Eye (tissue), 1 donor: ENCODE data around the gene C1RL.

Experiments
- DNase-seq: peaks from one replicate; pipeline ENCODE4 v3.0.0-alpha.2; 2015

Gene C1RL

DNA sequence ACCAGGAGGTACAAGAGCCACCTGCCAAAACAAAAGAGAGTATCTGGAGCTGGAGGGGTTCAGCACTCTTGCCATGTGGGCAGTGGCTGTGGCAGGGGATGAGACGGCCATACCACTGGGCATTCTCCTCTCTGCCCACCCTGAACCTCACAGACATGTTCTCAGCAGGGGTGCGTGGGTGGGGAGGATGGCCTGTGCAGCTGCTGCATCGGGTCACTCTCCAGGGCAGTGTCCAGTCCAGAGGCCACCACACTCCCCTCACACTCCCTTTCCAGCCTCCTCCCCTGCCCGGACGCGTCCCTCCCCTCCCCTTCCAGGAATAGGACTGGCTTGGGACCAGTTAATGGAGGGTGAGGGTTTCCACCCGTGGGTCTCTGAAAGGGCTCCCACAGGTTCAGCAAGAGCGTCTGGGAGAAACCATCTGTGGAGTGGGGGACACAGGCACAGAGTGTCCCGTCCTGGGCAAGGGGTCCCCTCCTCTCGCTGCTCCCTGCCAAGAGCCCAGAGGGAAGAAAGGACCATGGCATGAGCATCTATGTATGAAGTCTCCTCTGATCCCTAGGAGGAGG, 17.3 kb downstream of the C1RL start:
- DNase-seq: no peak

DNA sequence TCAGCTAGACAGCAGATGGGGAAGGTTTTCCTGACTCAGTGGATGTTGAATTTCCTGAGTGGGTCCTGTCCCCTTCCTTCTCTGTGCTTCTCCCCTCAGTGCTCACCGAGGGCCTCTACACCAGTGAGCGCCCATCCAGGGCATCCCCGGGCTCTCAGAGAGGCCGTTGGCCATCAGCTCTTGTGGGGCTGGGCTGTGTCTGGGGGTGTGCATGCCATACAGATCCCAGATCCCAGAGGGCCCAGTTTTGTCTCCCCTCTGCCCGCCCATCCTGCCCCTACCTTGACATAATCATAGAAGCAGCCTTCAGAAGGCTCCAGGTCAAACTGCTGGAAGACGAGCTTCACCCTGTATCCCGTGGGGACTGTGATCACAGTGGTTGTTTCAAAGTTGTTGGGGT, 17.8 kb downstream of the C1RL start:
- DNase-seq: no peak

DNA sequence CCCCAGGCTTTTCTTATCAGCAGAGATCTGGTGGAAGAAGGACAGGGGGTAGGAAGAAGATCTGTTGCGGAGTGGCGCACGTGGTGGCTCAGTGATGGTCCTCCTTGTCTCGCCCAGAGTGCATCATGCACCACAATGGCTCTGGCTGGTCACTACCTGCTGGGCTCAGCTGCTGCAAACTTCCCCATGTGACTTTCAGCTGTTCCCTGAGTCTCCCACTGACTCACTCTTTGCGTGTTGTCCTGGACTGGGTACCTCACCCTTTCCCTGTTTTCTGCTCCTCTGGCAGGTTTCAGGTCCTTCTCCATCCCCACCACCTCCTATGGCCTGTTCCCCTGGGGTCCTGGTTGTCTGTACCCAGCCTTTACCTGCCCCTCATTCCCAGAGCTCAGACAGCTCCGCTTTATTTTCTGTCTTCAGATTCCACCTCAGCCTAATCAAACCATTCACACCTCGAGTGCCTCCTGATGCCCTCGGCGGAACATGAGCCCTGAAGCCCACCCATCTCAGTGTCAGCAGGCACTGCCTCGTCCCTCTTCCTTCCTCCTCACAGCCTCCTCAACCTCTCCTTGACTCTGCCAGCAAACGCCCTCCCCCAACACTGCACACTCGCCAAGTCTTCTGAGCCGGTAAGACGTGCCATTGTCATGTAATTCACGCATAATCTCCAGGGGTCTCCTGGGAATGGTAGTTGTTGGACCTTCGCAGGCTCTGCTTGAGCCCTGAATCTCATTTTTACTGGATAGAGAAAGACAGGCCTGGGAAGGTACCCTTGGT, 18.6 kb downstream of the C1RL start:
- peak; percentile 43 for DNase-seq

DNA sequence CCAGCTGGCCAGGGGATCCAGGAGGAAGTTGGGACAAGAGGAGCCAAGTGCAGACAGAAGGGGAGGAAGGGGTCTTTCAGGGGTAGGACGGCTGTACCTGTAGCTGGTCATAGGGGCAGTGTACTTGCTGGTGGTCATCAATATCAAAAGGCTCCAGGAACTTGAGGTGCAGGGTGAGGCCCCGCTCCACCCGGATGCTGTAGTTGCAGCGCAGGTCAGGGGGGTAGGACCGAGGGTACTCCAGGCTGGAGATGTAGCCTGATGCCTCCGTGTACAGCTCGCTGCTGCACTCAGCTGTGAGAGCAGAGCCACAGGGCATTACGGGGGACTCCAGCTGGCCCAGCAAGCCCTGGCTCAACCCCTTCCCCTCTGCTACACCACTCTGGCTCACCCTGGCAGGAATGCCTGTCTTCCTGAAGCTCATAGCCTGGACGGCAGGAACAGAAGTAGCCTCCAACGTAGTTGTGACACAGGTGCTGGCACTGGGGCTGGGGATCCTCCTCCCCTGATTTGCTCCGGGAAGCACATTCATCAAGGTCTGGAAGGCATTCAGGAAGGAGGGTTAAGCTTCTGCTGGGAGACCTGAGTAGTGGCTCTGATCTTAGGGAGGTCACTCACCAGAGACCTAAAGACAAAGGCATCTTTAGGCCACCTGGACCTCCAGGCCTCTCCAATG, 19.7 kb downstream of the C1RL start:
- no peak for DNase-seq

DNA sequence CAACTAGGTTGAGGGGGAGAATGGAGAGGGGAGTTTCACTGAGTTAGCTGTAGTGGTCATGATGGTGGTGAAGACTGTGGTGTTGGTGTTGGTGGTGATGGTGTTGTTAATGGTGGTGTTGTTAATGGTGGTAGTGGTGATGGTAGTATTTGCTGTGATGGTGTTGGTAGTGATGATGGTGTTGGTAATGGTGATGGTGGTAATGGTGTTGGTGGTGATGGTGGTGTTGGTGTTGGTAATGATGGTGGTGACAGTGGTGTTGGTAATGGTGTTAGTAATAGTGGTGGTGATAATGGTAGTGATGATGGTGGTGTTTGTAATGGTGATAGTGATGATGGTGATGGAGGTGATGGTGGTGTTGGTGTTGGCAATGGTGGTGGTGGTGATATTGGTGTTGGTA, 25.9 kb downstream of the C1RL start:
- no peak for DNase-seq

DNA sequence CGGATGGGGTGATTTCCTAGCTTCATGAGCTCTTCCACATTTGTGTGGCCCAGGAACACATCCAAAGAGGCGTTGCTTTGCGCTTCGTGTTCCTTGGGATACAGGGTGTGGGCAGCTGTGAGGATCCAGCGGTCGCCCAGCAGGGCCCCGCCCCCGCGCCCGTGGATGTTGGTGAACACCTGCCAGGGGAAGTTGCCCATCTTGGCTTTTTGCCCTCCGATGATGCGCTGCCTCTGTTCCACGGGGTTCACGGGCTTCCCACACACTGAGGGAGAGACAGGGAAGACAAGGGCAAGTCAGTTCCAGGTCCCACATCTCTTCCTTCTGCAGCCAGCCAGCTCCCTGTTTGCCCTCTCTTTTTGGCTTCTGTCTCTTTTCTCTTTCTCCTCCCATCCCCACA, 28.0 kb downstream of the C1RL start:
- no peak for DNase-seq

DNA sequence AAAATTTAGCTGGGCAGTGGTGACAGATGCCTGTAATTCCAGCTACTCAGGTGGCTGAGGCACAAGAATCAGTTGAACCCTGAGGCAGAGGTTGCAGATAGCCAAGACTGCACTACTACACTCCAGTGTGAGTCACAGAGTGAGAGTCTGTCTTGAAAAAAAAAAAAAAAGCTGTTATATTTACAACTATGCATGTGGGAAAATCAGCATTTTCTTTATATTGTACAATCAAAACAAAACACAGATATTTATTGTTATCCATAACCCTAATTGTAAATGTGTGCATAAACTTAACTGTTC, 29.2 kb downstream of the C1RL start:
- DNase-seq: no peak

DNA sequence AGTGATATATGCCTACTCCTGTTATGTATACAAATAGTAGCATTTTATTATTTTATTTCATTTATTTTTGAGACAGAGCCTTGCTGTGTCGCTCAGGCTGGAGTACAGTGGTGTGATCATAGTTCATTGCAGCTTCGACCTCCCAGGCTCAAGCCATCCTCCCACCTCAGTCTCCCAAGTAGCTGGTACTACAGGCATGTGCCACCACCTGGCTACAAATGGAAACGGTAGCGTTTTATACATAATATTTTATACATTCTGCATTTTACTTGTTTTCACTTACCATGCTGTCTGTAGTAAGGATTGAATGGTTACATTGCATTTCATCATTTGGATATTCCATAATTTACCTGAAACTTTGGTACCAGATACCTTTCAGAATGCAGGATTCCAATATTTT, 30.9 kb downstream of the C1RL start:
- DNase-seq: no peak

DNA sequence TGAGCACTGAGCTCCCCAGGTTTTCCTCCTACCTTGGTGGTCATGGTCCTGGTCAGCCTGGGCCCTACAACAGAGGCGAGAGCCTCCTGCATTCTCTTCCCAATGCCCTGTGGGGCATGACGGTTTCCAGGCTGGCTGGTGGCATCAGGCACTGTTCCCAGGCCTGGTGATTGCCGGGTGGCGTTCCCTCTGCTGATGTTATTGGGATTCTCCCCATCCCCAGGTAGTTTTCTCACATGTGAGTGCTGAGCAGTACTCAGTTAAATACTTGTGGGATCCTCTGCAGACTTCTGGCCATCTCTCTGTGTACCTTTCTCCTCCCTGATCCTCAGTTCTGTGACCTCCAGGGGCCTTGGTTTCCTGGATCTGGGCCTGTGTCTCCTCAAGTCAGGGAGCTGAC, 32.5 kb downstream of the C1RL start:
- no peak for DNase-seq

DNA sequence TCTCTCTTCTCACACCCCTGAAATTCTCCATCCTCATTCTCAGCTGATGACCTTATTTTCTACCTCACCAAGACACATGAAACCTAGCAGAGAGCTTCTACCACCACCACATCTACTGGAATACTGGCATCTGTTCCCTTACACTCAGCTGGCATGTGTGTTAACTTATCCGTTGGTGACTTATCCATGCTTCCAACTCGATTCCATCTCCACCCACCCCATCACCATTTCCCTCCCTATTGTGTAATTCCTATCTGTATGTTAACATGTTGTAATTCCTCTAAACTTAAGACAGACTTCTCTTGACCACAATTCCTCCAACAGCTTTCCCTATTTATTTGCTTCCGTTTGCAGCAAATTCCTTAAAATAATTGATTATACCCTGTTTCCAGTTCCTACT, 33.1 kb downstream of the C1RL start:
- DNase-seq: no peak

DNA sequence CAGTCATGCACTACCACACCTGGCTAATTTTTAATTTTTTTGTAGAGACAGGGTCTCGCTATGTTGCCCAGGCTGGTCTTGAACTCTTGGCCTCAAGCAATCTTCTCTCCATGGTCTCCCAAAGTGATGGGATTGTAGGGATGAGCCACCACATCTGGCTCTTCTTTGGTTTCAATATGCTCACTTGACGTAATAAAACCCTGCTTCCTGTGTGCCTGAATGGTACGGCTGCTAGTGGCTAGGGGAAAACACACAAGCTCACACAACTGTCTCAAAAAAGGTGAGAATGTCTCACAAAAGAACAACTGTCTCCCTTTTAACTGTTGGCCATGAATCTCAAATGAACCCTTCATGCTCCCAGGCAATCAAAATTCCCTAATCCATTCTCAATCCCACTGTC, 33.5 kb downstream of the C1RL start:
- DNase-seq: no peak

DNA sequence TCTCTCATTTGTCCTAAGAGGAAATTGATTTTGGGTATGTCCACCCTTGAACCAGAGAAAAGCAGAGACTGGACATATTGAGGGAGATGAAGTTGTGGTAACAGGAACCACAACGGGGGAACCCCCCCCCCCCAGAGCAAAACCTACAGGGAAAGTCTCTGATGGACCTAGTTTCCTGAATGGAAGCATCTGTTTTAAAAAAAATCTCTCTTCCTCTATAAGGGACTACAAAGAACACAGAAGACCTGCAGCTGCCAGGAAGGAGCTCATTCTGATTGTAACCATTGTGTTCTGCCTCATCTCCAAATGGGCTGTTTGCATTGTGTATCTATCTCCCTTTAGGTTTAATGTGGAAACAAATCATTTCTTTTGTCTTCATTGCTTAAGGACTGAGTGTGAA, 35.1 kb downstream of the C1RL start:
- DNase-seq: no peak

DNA sequence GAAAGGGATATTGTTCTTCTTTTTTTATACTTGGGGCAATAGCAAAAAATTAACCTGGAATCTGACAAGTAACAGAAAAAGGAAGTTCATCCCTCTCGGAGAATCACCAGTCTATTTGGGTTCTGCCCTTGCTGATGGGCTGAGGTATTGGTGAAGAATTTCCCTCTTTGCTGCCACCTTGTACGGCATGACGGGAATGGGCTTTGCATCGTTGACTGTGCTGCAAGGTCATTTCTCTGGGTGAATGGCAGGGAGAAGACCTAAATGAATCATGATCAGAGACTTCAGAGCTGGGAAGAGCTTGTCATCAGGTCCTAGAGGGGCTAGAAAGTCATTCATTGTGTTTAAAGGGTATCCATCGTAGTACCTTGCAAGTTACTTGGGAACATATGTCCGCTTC, 36.5 kb downstream of the C1RL start:
- no peak for DNase-seq

DNA sequence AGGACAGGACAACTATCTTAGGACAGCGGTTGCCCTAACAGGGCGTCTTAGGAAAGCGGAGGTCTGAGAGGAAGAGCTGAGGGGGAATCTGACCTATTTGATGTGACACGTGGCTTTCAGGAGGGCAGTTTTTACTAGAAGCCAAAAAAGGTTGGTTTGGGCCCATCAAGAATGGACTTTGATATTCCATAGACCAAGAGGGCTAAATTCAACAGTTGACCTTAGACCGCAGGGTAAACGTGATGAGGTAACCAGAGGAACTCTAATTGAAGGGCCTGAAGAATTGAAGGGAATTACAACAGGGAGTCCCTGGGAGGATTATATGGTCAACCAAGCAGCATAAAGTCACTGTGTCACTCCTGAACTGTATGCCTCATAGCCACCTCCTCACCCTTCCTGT, 37.0 kb downstream of the C1RL start:
- DNase-seq: no peak

DNA sequence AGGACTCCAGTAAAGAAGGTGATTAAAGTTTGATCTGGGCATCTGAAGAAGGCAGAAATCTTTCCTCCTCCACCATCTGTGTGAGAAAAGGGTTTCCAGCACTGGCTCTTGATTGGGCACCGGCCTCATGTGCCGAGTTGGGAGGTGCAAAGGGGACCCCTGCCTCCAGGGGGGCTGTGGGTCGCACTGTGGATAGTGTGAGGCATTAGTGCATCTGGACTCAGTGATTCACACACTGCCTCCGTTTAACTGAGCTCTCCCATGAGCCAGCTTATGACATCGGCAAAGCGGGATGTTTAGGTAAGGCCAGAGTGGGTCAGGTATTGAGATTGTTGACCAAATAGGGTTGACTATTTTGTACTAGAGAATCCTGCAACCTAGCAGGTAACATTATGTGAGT, 39.6 kb downstream of the C1RL start:
- DNase-seq: no peak

DNA sequence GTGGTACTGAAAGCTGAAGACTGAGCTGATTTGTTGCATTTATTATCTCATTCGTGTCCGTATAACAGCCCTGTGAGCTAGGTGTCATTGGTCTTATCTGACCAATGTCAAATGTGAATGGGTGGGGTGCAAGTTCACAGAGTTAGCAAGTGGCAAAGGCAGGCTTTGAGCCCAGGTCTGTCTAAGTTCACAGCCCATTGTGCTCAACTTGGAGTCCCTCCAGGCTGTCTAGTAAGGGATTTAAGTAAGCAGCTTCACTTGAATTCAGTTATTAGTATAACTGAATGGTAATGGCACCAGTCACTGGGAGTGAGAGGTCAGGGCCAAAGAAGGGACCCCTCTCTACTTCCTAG, 40.0 kb downstream of the C1RL start:
- DNase-seq: no peak

DNA sequence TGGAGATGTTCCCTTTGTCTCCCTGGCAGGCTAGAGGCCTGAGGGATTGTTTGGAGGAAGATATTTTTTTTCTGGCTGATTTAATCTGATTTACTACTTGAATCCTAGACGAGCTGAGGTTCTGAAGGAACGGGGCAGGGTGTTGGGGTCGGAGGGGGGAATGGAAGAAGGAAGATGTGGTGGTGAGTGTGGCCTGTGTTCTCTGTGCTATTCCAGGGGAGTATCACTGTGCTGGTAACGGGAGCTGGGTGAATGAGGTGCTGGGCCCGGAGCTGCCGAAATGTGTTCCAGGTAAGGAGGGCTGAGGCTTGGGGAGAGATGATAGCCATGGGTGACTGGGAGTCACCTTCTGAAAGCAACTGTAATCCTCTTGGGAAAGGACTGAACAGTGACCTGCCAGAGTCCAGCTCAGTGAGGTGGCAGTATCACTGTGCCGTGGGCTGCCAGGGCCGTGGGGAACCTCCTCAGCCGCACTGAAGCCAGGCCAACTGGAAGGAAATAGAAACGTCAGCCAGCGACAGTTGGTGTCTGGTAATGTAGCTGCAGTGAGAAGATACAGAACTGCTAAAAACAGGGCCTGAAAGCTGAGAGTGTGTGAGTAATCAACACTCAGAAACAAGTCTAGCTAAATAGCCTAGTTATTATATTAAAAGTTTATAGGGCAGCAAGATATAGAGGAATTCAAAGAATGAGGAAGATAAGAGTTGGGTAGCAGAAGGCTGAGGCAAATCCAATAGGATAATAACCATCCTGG, 40.6 kb downstream of the C1RL start:
- peak; percentile 34 for DNase-seq

DNA sequence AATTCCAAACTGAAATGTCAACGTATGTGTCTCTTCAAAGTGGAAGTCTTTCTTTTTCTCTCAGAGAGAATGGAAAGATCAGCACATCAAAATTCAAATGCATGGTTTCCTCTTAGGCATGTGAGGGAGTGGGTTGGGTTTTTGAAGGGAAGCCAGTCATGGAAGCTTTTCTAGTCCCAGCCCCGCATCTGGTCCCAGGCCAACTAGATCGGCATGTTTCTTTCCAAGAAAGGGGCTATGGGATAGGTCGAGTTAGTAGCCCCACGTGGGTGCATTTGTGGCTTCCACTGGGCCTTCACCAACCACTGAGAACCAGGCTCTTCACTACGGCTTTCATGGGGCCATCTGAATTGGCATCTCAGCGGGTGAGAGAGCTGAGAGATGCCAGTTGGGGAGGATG, 41.9 kb downstream of the C1RL start:
- no peak for DNase-seq

DNA sequence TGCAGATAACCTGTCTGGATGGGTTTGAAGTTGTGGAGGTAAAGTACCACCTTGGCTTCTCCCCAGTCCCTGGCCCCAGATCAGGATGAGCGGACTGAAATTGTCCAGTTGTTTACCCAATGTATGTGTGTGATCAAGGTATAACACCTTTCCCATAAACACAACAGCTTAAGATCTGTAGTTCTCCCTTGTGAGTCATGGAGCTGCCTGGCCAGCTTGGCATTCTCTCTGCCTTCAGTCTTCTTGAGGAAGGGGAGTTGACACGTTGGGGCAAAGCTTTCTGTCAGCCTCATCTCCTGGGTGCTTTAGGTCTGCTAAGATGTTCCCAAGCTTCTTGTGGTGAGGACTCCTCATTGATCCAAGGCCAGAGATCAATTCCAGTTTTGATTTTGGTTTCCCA, 42.4 kb downstream of the C1RL start:
- DNase-seq: no peak

DNA sequence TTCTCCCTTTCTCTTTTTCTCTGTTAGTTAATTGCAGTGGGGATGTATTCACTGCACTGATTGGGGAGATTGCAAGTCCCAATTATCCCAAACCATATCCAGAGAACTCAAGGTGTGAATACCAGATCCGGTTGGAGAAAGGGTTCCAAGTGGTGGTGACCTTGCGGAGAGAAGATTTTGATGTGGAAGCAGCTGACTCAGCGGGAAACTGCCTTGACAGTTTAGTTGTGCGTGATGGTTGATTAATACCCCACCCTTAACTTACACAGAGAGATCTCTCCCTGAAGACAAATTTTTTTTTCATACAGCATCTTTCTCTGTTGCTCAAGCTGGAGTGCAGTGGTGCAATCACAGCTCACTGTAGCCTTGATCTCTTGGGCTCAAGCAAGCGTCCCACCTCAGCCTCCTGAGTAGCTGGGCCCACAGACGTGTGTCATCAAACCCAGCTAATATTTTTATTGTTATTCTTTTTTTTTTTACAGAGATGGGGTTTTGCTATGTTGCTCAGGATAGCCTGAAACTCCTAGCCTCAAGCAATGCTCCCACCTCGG, 43.9 kb downstream of the C1RL start:
- DNase-seq: no peak

DNA sequence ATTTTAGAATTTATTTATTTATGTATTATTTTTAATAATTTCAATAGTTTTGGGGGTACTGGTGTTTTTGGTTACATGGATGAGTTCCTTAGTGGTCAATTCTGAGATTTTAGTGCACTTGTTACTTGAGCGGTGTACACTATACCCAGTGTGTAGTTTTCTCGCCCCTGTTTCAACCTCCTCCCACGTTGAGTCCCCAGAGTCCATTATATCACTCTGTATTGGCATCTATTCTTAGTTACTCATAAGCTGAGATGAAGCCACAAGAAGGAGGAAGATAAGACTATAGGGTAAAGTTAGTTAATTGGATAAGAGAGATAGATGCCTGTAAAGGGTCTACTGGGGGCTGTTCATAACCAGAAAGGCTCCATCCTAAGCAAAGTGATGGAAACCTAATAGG, 44.5 kb downstream of the C1RL start:
- no peak for DNase-seq

DNA sequence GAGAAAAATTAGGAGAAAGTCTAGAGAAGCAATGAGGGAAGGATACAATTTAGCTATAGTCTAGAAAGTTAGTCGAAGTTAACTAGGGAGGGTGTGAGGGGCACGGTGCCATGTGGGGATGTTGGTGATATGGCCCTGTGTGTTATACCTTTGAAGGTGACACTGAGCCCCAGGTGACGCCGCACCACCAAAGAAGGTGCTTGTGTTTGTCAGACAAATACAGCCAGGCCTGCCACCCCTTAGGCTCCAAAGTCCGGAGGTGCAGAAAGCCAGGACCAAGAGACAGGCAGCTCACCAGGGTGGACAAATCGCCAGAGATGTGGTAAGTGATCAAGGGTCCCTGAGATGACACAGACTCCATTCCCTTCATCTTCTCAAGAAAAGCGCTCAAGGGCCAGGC, 47.4 kb downstream of the C1RL start:
- DNase-seq: no peak

DNA sequence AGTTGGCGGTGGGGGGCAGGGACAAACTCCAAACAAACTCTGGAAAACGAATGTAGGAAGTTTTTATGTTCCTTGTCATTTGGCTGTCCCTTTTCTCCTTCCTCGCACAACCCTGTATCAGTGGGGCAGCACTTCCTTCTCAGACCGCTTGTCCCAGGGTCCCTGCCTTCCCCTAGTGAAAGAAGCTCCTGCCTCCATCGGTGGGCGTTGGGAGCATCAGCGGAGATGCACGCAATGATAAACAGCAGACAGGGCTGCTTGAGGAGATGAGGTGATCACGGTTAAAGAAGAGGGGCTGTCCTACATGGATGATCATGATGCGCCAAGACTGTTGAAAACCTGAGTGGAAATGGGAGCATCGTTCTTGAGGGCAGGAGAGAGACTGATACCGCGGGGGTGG, 47.9 kb downstream of the C1RL start:
- no peak for DNase-seq
